H9 (cell line): Measurements from ENCODE around the gene RIC1. TPM values are rescaled to one million over a fixed set of nuclear protein-coding genes. Genes with fewer than 3 reads are reported as not detected.

Experiments used
- DNase-seq: peaks from one replicate; pipeline ENCODE4 v3.0.0-alpha.2; 2017
- H2AFZ ChIP-seq: one replicate; pipeline ENCODE4 v1.6.1; 2013; ENCODE audit warnings: mild to moderate bottlenecking, low read length, control low read depth, moderate library complexity
- H2AK5ac ChIP-seq: 2 replicates; pipeline ENCODE4 v1.6.1; 2013; ENCODE audit warnings: low read length, control low read depth, mixed read lengths; ENCODE audit not compliant: insufficient read length
- H2BK120ac ChIP-seq: one replicate; pipeline ENCODE4 v1.6.1; 2013; ENCODE audit warnings: low read depth, mild to moderate bottlenecking, low read length, control low read depth, inconsistent platforms; ENCODE audit not compliant: poor library complexity, severe bottlenecking
- H2BK12ac ChIP-seq: 2 replicates; pipeline ENCODE4 v1.6.1; 2013; ENCODE audit warnings: low read length, control low read depth, mixed read lengths, low read depth; ENCODE audit not compliant: insufficient read length
- H2BK15ac ChIP-seq: 2 replicates; pipeline ENCODE4 v1.6.1; 2013; ENCODE audit warnings: low read depth, low read length, control low read depth
- H2BK20ac ChIP-seq: one replicate; pipeline ENCODE4 v1.6.1; 2013; ENCODE audit warnings: low read depth, mild to moderate bottlenecking, low read length, control low read depth, inconsistent platforms; ENCODE audit not compliant: poor library complexity, severe bottlenecking
- H2BK5ac ChIP-seq: 2 replicates; pipeline ENCODE4 v1.6.1; 2013; ENCODE audit warnings: low read length, control low read depth, mixed read lengths; ENCODE audit not compliant: insufficient read length
- H3K14ac ChIP-seq: 2 replicates; pipeline ENCODE4 v1.6.1; 2013; ENCODE audit warnings: low read length, control low read depth; ENCODE audit not compliant: insufficient read depth
- H3K18ac ChIP-seq: 2 replicates; pipeline ENCODE4 v1.6.1; 2013; ENCODE audit warnings: low read depth, mild to moderate bottlenecking, mixed read lengths, low read length, control low read depth; ENCODE audit not compliant: insufficient read length
- H3K23ac ChIP-seq: 2 replicates; pipeline ENCODE4 v1.6.1; 2013; ENCODE audit warnings: low read length, control low read depth, mixed read lengths, low read depth; ENCODE audit not compliant: insufficient read length
- H3K23me2 ChIP-seq: 2 replicates; pipeline ENCODE4 v1.6.1; 2013; ENCODE audit warnings: low read depth, mild to moderate bottlenecking, mixed read lengths, low read length, control low read depth; ENCODE audit not compliant: insufficient read length, poor library complexity, severe bottlenecking
- H3K27ac ChIP-seq: 2 replicates; pipeline ENCODE4 v1.5.1; 2013; ENCODE audit warnings: low read length, control low read depth, mixed read lengths, low read depth; ENCODE audit not compliant: insufficient read length
- H3K27me3 ChIP-seq: 2 replicates; pipeline ENCODE4 v1.6.1; 2013; ENCODE audit warnings: low read length, control low read depth, inconsistent platforms; ENCODE audit not compliant: insufficient read depth
- H3K4ac ChIP-seq: 2 replicates; pipeline ENCODE4 v1.6.1; 2013; ENCODE audit warnings: low read depth, mild to moderate bottlenecking, control low read depth, inconsistent platforms, low read length, moderate library complexity
- H3K4me1 ChIP-seq: 2 replicates; pipeline ENCODE4 v1.6.1; 2013; ENCODE audit warnings: low read length, control low read depth, inconsistent platforms; ENCODE audit not compliant: insufficient read depth
- H3K4me2 ChIP-seq: 2 replicates; pipeline ENCODE4 v1.6.1; 2013; ENCODE audit warnings: low read length, control low read depth, mixed read lengths; ENCODE audit not compliant: insufficient read length, insufficient read depth
- H3K56ac ChIP-seq: 2 replicates; pipeline ENCODE4 v1.6.1; 2013; ENCODE audit warnings: low read depth, mild to moderate bottlenecking, mixed read lengths, low read length, control low read depth; ENCODE audit not compliant: insufficient read length
- H3K79me1 ChIP-seq: 2 replicates; pipeline ENCODE4 v1.6.1; 2013; ENCODE audit warnings: low read depth, mild to moderate bottlenecking, moderate library complexity, low read length, control low read depth, inconsistent platforms; ENCODE audit not compliant: insufficient read depth, poor library complexity, severe bottlenecking
- H3K79me2 ChIP-seq: 2 replicates; pipeline ENCODE4 v1.6.1; 2013; ENCODE audit warnings: low read length, control low read depth, inconsistent platforms; ENCODE audit not compliant: insufficient read depth
- H3K9ac ChIP-seq: 2 replicates; pipeline ENCODE4 v1.6.1; 2013; ENCODE audit warnings: low read length, control low read depth, mixed read lengths; ENCODE audit not compliant: insufficient read length; ENCODE audit errors: extremely low read depth
- H3K9me3 ChIP-seq: one replicate; pipeline ENCODE4 v1.6.1; 2013; ENCODE audit warnings: low read depth, low read length, inconsistent platforms; ENCODE audit not compliant: control insufficient read depth
- H3T11ph ChIP-seq: one replicate; pipeline ENCODE4 v1.6.1; 2013; ENCODE audit warnings: mild to moderate bottlenecking, low read length, control low read depth, inconsistent platforms
- H4K20me1 ChIP-seq: one replicate; pipeline ENCODE4 v1.6.1; 2013; ENCODE audit not compliant: control insufficient read depth, insufficient read length, insufficient read depth
- H4K5ac ChIP-seq: 2 replicates; pipeline ENCODE4 v1.6.1; 2013; ENCODE audit warnings: low read depth, mild to moderate bottlenecking, mixed read lengths, low read length, control low read depth; ENCODE audit not compliant: insufficient read length
- H4K8ac ChIP-seq: replicated peaks from 2 replicates; pipeline ENCODE4 v1.6.1; 2013; ENCODE audit warnings: low read length, control low read depth, mixed read lengths, low read depth; ENCODE audit not compliant: insufficient read length
- H4K91ac ChIP-seq: 2 replicates; pipeline ENCODE4 v1.6.1; 2013; ENCODE audit warnings: low read depth, mild to moderate bottlenecking, moderate library complexity, mixed read lengths, low read length, control low read depth; ENCODE audit not compliant: insufficient read length
- H3K27ac Mint-ChIP-seq, 3 experiments: 2 replicates in 2 of 3; 3 replicates in 1 of 3; pipeline ENCODE4 v1.8.0; 2020 to 2021; ENCODE audit warnings: mixed read lengths in 3 of 3, mild to moderate bottlenecking in 1 of 3, moderate library complexity in 1 of 3
- H3K27me3 Mint-ChIP-seq: 2 replicates; pipeline ENCODE4 v1.8.0; 2021; ENCODE audit warnings: low read depth, mild to moderate bottlenecking, moderate library complexity, mixed read lengths
- H3K36me3 Mint-ChIP-seq, 3 experiments: 2 replicates in 2 of 3; 3 replicates in 1 of 3; pipeline ENCODE4 v1.8.0; 2020 to 2021; ENCODE audit warnings: low read depth in 3 of 3, mixed read lengths in 3 of 3; ENCODE audit not compliant: insufficient read depth in 1 of 3
- H3K4me1 Mint-ChIP-seq, 2 experiments: 2 replicates each; pipeline ENCODE4 v1.8.0; 2020; ENCODE audit warnings: mixed read lengths in 2 of 2
- H3K4me3 Mint-ChIP-seq, 2 experiments: 2 replicates in 1 of 2; 3 replicates in 1 of 2; pipeline ENCODE4 v1.8.0; 2020 to 2021; ENCODE audit warnings: mild to moderate bottlenecking in 2 of 2, mixed read lengths in 2 of 2, moderate library complexity in 1 of 2
- H3K9me3 Mint-ChIP-seq, 2 experiments: 2 replicates in 1 of 2; 3 replicates in 1 of 2; pipeline ENCODE4 v1.8.0; 2020; ENCODE audit warnings: mild to moderate bottlenecking in 2 of 2, mixed read lengths in 2 of 2, moderate library complexity in 1 of 2
- WGBS: extraction: QIAGEN DNeasy Blood & Tissue Kit; methylation state at CpG from one replicate; pipeline ENCODE4 v1.1.7; 2013; ENCODE audit warnings: missing lambda C conversion rate, low lambda C conversion rate, mixed read lengths; ENCODE audit not compliant: insufficient read length; ENCODE audit errors: extremely low coverage; 5-methylcytosine and 5-hydroxymethylcytosine counted together
- total RNA-seq: library from RNA; stranded (reverse); gene quantifications from 2 replicates; pipeline ENCODE4 v1.2.1, GENCODE V29; 2021
- TF ChIP-seq, protein P1 (sequence below): fragments of 200-600 bp; sonication (generic); conservative IDR thresholded peaks from 3 replicates; pipeline ENCODE4 v1.8.0; 2021; ENCODE audit warnings: antibody characterized with exemption, mild to moderate bottlenecking

Gene RIC1
- total RNA-seq, 1 experiment from 2014 or later = 13.7 TPM

GRCh38 chr9:5708414-5708813 lies 79.5 kb downstream of the RIC1 start:
- H3K23ac ChIP-seq = no peak overlapping the region
- no peak overlapping the region for H3K56ac ChIP-seq
- Mint-ChIP-seq H3K27me3 (no peaks in the 10 kb centered on the region), H3K36me3 (peaks cover 29 to 39% (median 39%) of the 10 kb centered on the region in 3 experiments), H3K27ac (no peak overlapping the region), H3K9me3 (peaks cover 17 to 21% of the 10 kb centered on the region in 2 experiments), H3K4me1 (no peaks in the 10 kb centered on the region), H3K4me3 (no peak overlapping the region)
- no peaks in the 10 kb centered on the region for H3K9me3 ChIP-seq
- H3K4me2 ChIP-seq = no peak overlapping the region
- no peaks in the 10 kb centered on the region for H4K20me1 ChIP-seq
- H3K79me1 ChIP-seq = no peaks in the 10 kb centered on the region
- no peaks in the 10 kb centered on the region for H3K23me2 ChIP-seq
- no peak overlapping the region for H3K18ac ChIP-seq
- no peak for DNase-seq
- H4K91ac ChIP-seq = no peak overlapping the region
- no peaks in the 10 kb centered on the region for H3K27me3 ChIP-seq
- no peak overlapping the region for H4K8ac ChIP-seq
- no CpG with 5 or more reads among the region's 1 CpG for WGBS
- H2AK5ac ChIP-seq = no peak overlapping the region
- H3K4me1 ChIP-seq = no peaks in the 10 kb centered on the region
- no peak overlapping the region for H3K27ac ChIP-seq
- TF ChIP-seq, protein P1, sequence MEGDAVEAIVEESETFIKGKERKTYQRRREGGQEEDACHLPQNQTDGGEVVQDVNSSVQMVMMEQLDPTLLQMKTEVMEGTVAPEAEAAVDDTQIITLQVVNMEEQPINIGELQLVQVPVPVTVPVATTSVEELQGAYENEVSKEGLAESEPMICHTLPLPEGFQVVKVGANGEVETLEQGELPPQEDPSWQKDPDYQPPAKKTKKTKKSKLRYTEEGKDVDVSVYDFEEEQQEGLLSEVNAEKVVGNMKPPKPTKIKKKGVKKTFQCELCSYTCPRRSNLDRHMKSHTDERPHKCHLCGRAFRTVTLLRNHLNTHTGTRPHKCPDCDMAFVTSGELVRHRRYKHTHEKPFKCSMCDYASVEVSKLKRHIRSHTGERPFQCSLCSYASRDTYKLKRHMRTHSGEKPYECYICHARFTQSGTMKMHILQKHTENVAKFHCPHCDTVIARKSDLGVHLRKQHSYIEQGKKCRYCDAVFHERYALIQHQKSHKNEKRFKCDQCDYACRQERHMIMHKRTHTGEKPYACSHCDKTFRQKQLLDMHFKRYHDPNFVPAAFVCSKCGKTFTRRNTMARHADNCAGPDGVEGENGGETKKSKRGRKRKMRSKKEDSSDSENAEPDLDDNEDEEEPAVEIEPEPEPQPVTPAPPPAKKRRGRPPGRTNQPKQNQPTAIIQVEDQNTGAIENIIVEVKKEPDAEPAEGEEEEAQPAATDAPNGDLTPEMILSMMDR = no peak
- no peak overlapping the region for H2AFZ ChIP-seq
- no peak overlapping the region for H2BK20ac ChIP-seq
- no peak overlapping the region for H3K14ac ChIP-seq
- no peak overlapping the region for H2BK5ac ChIP-seq
- H2BK12ac ChIP-seq = no peak overlapping the region
- H2BK120ac ChIP-seq = no peak overlapping the region
- no peak overlapping the region for H3K9ac ChIP-seq
- H2BK15ac ChIP-seq = no peak overlapping the region
- no peaks in the 10 kb centered on the region; the same call in 1 of the 2 replicates for H3K79me2 ChIP-seq
- no peak overlapping the region for H3T11ph ChIP-seq
- H4K5ac ChIP-seq = no peak overlapping the region
- H3K4ac ChIP-seq = no peak overlapping the region
